Mesendoderm (in vitro differentiated cells): ENCODE measurements around the gene INPPL1. TPM values are rescaled to one million over a fixed set of nuclear protein-coding genes. Genes with fewer than 3 reads are reported as not detected.
A peak's percentile ranks its signal among the peaks of the same experiment; 100 is the strongest.

ENCODE experiments used
- DNase-seq: peaks from one replicate; pipeline ENCODE4 v3.0.0; 2013
- H2AK5ac ChIP-seq: 2 replicates; pipeline ENCODE4 v1.6.1; 2013; ENCODE audit warnings: low read length, inconsistent platforms
- H2BK120ac ChIP-seq: 2 replicates; pipeline ENCODE4 v1.6.1; 2013; ENCODE audit warnings: low read depth, mild to moderate bottlenecking, low read length, moderate library complexity, mixed read lengths
- H2BK15ac ChIP-seq: replicated peaks from 2 replicates; pipeline ENCODE4 v1.6.1; 2013; ENCODE audit warnings: low read depth, mild to moderate bottlenecking, moderate library complexity
- H2BK5ac ChIP-seq: 2 replicates; pipeline ENCODE4 v1.6.1; 2013; ENCODE audit warnings: low read length, inconsistent platforms
- H3K18ac ChIP-seq: 2 replicates; pipeline ENCODE4 v1.6.1; 2013; ENCODE audit warnings: mild to moderate bottlenecking, low read length, mixed read lengths
- H3K23ac ChIP-seq: one replicate; pipeline ENCODE4 v1.6.1; 2013; ENCODE audit warnings: low read length
- H3K27ac ChIP-seq: 2 replicates; pipeline ENCODE4 v1.5.1; 2013; ENCODE audit warnings: low read depth, mild to moderate bottlenecking, inconsistent platforms, low read length, moderate library complexity
- H3K27me3 ChIP-seq: 2 replicates; pipeline ENCODE4 v1.6.1; 2013; ENCODE audit warnings: low read length, control low read depth, mild to moderate bottlenecking, inconsistent platforms; ENCODE audit not compliant: insufficient read depth, poor library complexity
- H3K36me3 ChIP-seq: 2 replicates; pipeline ENCODE4 v1.6.1; 2013; ENCODE audit warnings: low read length, inconsistent platforms; ENCODE audit not compliant: control insufficient read depth, insufficient read depth
- H3K4ac ChIP-seq: one replicate; pipeline ENCODE4 v1.6.1; 2013; ENCODE audit warnings: low read depth, mild to moderate bottlenecking, low read length, moderate library complexity
- H3K4me1 ChIP-seq: 2 replicates; pipeline ENCODE4 v1.6.1; 2013; ENCODE audit warnings: low read depth, low read length, inconsistent platforms; ENCODE audit not compliant: control insufficient read depth
- H3K4me2 ChIP-seq: 2 replicates; pipeline ENCODE4 v1.6.1; 2013; ENCODE audit warnings: low read length
- H3K4me3 ChIP-seq: 2 replicates; pipeline ENCODE4 v1.5.1; 2013; ENCODE audit warnings: mild to moderate bottlenecking, low read length
- H3K56ac ChIP-seq: one replicate; pipeline ENCODE4 v1.6.1; 2013; ENCODE audit warnings: low read length
- H3K79me1 ChIP-seq: 2 replicates; pipeline ENCODE4 v1.6.1; 2013; ENCODE audit warnings: low read length, inconsistent platforms
- H3K79me2 ChIP-seq: 2 replicates; pipeline ENCODE4 v1.6.1; 2013; ENCODE audit warnings: mild to moderate bottlenecking, low read length; ENCODE audit not compliant: control insufficient read depth, insufficient read depth
- H3K9ac ChIP-seq: 2 replicates; pipeline ENCODE4 v1.6.1; 2013; ENCODE audit warnings: low read length, inconsistent platforms
- H4K5ac ChIP-seq: one replicate; pipeline ENCODE4 v1.6.1; 2013; ENCODE audit warnings: low read length
- H4K8ac ChIP-seq: one replicate; pipeline ENCODE4 v1.6.1; 2013; ENCODE audit warnings: low read depth, mild to moderate bottlenecking, control low read depth, low read length, moderate library complexity
- WGBS: extraction: QIAGEN DNeasy Blood & Tissue Kit; methylation state at CpG from one replicate; pipeline ENCODE4 v1.1.7; 2013; ENCODE audit warnings: low lambda C conversion rate, missing lambda C conversion rate; ENCODE audit not compliant: insufficient coverage; ENCODE audit errors: extremely low coverage; 5-methylcytosine and 5-hydroxymethylcytosine counted together
- polyA plus RNA-seq, 2 experiments: library from polyadenylated mRNA; stranded (reverse); fragments of 200-250 nt; gene quantifications; one replicate each; pipeline ENCODE4 v1.2.3, GENCODE V29; 2013

INPPL1 gene, protein sequence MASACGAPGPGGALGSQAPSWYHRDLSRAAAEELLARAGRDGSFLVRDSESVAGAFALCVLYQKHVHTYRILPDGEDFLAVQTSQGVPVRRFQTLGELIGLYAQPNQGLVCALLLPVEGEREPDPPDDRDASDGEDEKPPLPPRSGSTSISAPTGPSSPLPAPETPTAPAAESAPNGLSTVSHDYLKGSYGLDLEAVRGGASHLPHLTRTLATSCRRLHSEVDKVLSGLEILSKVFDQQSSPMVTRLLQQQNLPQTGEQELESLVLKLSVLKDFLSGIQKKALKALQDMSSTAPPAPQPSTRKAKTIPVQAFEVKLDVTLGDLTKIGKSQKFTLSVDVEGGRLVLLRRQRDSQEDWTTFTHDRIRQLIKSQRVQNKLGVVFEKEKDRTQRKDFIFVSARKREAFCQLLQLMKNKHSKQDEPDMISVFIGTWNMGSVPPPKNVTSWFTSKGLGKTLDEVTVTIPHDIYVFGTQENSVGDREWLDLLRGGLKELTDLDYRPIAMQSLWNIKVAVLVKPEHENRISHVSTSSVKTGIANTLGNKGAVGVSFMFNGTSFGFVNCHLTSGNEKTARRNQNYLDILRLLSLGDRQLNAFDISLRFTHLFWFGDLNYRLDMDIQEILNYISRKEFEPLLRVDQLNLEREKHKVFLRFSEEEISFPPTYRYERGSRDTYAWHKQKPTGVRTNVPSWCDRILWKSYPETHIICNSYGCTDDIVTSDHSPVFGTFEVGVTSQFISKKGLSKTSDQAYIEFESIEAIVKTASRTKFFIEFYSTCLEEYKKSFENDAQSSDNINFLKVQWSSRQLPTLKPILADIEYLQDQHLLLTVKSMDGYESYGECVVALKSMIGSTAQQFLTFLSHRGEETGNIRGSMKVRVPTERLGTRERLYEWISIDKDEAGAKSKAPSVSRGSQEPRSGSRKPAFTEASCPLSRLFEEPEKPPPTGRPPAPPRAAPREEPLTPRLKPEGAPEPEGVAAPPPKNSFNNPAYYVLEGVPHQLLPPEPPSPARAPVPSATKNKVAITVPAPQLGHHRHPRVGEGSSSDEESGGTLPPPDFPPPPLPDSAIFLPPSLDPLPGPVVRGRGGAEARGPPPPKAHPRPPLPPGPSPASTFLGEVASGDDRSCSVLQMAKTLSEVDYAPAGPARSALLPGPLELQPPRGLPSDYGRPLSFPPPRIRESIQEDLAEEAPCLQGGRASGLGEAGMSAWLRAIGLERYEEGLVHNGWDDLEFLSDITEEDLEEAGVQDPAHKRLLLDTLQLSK
- 59.0 TPM for polyA plus RNA-seq (2013, experiment 1 of 2)
- 57.6 TPM for polyA plus RNA-seq (2013, experiment 2 of 2)

DNA sequence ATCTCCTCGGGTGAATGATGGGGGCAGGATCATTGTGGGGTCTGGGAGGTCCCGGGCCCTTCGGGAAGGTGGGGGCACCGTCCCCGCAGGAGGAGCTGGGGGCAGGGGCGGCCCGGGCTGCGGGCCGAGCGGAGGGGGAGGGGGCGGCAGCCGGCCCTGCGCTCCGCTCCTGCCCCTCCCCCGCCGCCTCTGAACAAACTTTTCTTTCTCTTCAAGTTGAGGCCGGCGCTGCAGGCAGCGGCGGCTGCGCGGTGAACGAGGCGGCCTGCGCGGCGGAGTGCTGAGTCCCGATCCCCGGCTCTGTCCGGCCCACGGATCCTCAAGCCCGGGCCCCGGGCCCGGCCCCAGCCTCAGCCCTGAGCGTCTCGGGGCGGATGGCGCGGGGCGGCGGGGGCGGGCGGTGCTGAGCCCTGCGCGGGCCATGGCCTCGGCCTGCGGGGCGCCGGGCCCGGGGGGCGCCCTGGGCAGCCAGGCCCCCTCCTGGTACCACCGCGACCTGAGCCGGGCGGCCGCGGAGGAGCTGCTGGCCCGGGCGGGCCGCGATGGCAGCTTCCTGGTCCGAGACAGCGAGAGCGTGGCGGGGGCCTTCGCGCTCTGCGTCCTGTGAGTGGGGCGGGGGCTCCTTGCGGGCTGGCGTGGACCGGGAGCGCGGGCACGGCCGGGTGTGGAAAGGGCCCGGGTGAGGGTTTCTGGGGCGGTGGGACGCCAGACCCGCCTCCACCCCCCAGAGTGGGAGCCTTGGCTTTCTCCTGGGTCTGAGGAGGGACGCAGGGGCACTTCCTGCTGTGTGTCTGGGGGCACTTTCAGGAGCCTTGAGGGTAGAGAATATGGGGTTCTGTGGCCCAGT lies at the start of gene INPPL1:
TSS of gene INPPL1 (plus strand) at position 204 of the 847 bp plus-strand sequence. CDS start at position 422, 218 bp downstream.
- Histone ChIP-seq H3K9ac (peak within 1 kb of the TSS; percentile 97), H4K5ac (no peak within 1 kb of the TSS), H3K79me1 (peaks cover 15% of the 10 kb centered on the region), H2AK5ac (no peak within 1 kb of the TSS), H2BK15ac (peak within 1 kb of the TSS; percentile 76), H3K4me2 (peak within 1 kb of the TSS; percentile 99), H2BK5ac (peak within 1 kb of the TSS; percentile 89), H2BK120ac (peak within 1 kb of the TSS; percentile 90), H3K4me3 (peak within 1 kb of the TSS; percentile 91), H3K4ac (peak within 1 kb of the TSS; percentile 99), H3K4me1 (peaks cover 10% of the 10 kb centered on the region), H3K27me3 (no peaks in the 10 kb centered on the region), H3K18ac (peak within 1 kb of the TSS; percentile 96), H3K36me3 (peaks cover 6% of the 10 kb centered on the region), H3K56ac (peak within 1 kb of the TSS; percentile 93), H3K23ac (peak within 1 kb of the TSS; percentile 89), H3K79me2 (peaks cover 12% of the 10 kb centered on the region), H3K27ac (peak within 1 kb of the TSS; percentile 98), H4K8ac (peak within 1 kb of the TSS; percentile 82)
- DNase-seq, result peak; percentile 70
- WGBS, result no CpG with 5 or more reads among the region's 81 CpGs

DNA sequence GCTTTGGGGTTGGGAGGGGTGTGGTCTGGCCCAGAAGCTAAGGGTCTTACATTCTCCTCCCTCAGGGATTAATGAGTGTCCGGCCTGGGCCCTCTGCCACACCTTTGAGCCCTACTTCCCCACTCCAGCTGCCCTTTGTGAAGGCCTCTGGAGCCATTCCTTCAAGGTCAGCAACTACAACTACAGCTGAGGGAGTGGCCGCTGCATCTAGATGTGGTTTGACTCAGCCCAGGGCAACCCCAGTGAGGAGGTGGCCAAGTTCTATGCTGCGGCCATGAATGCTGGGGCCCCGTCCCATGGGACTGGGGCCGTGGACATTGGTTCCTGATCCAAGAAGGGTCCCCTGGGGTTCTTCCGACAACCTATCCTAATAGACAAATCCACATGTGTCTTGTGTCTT lies 46.9 kb upstream of the INPPL1 start:
- H3K9ac ChIP-seq, result no peak overlapping the region
- H2BK120ac ChIP-seq, result no peak overlapping the region
- no CpG with 5 or more reads among the region's 6 CpGs for WGBS
- no peaks in the 10 kb centered on the region for H3K27me3 ChIP-seq
- H3K4me2 ChIP-seq, result no peak overlapping the region
- H3K23ac ChIP-seq, result no peak overlapping the region
- no peak overlapping the region for H3K4me3 ChIP-seq
- H2BK15ac ChIP-seq, result no peak overlapping the region
- H3K79me1 ChIP-seq, result no peaks in the 10 kb centered on the region
- H4K8ac ChIP-seq, result no peak overlapping the region
- no peak overlapping the region for H3K4ac ChIP-seq
- DNase-seq, result no peak
- no peaks in the 10 kb centered on the region for H3K36me3 ChIP-seq
- no peak overlapping the region for H2AK5ac ChIP-seq
- no peak overlapping the region for H3K18ac ChIP-seq
- no peak overlapping the region for H3K27ac ChIP-seq
- H3K56ac ChIP-seq, result no peak overlapping the region
- H4K5ac ChIP-seq, result no peak overlapping the region
- H3K4me1 ChIP-seq, result no peaks in the 10 kb centered on the region
- no peaks in the 10 kb centered on the region for H3K79me2 ChIP-seq
- no peak overlapping the region for H2BK5ac ChIP-seq

DNA sequence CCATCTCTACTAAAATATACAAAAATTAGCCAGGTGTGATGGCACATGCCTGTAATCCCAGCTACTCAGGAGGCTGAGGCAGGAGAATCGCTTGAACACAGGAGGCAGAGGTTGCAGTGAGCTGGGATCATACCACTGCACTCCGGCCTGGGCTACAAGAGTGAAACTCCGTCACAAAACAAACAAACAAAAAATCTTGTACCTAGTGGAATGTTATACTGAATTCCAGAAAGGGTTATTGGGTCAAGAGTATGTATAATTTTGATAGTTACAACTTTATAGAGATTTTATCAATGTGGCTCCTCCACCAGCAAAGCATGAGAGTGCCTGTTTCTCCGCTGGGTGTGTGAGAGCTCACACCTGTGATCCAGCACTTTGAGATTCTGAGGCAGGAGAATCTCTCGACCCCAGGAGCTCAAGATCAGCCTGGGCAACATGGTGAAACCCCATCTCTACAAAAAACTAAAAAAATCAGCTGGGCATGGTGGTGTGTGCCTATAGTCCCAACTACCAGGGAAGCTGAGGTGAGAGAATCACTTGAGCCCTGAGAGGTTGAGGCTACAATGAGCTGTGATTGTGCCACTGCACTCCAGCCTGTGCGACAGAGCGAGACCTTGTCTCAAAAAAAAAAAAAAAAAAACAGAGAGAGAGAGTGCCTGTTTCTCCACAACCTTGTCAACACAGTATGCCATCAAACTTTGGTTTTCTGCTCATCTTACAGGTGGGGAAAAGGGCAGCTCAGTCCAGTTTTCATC lies 45.3 kb upstream of the INPPL1 start:
- no peaks in the 10 kb centered on the region for H3K79me1 ChIP-seq
- no peak overlapping the region for H4K8ac ChIP-seq
- H3K27me3 ChIP-seq, result no peaks in the 10 kb centered on the region
- no peak overlapping the region for H3K23ac ChIP-seq
- no peak overlapping the region for H3K9ac ChIP-seq
- no peak overlapping the region for H2BK5ac ChIP-seq
- H2BK15ac ChIP-seq, result no peak overlapping the region
- H3K18ac ChIP-seq, result no peak overlapping the region
- no peak overlapping the region for H2BK120ac ChIP-seq
- H3K36me3 ChIP-seq, result no peaks in the 10 kb centered on the region
- no peak overlapping the region for H3K56ac ChIP-seq
- no peak overlapping the region for H3K27ac ChIP-seq
- no peak overlapping the region for H3K4ac ChIP-seq
- DNase-seq, result no peak
- H3K79me2 ChIP-seq, result no peaks in the 10 kb centered on the region
- no peak overlapping the region for H2AK5ac ChIP-seq
- no CpG with 5 or more reads among the region's 7 CpGs for WGBS
- H4K5ac ChIP-seq, result no peak overlapping the region
- no peak overlapping the region for H3K4me2 ChIP-seq
- H3K4me3 ChIP-seq, result no peak overlapping the region
- no peaks in the 10 kb centered on the region for H3K4me1 ChIP-seq

DNA sequence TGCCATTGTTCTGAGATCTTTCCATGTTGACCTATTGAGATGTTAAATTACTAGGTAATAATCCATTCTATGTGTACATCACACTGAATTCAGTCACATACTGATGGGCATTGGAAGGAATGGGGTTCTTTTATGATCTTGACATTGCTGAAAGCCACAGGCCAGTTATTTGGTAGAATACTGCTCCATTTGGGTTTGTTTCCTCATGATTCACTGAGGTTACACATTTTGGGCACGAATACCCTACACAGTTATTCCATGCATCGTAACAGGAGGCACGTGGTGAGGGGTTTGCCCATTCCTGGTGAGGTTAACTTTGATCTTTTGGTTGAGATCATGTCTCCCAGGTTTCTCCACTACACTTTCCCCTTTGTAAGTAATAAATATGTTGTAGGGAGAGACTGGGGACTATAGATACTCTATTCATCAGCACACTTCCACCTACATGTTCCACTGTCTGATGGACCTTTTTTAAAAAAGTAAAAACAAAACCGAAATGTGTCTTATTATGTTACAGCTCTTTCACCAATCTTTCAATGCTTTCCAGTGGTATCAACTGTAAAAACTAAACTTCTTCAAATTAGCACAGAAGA lies 44.7 kb upstream of the INPPL1 start:
- Histone ChIP-seq H3K4me1 (no peaks in the 10 kb centered on the region), H3K27me3 (no peaks in the 10 kb centered on the region), H3K27ac (no peak overlapping the region), H3K18ac (no peak overlapping the region), H3K79me1 (no peaks in the 10 kb centered on the region), H4K5ac (no peak overlapping the region), H3K23ac (no peak overlapping the region), H3K4me3 (no peak overlapping the region), H2BK120ac (no peak overlapping the region), H2BK15ac (no peak overlapping the region), H3K79me2 (no peaks in the 10 kb centered on the region), H3K56ac (no peak overlapping the region), H3K36me3 (no peaks in the 10 kb centered on the region), H3K4me2 (no peak overlapping the region), H4K8ac (no peak overlapping the region), H2BK5ac (no peak overlapping the region), H3K4ac (no peak overlapping the region), H3K9ac (no peak overlapping the region), H2AK5ac (no peak overlapping the region)
- no CpG with 5 or more reads among the region's 4 CpGs for WGBS
- DNase-seq, result no peak
